B cell (primary cell): ENCODE data around the gene U2AF2. TPM values are rescaled to one million over a fixed set of nuclear protein-coding genes. Genes with fewer than 3 reads are reported as not detected.

Experiments used
- ATAC-seq: fragments of 200-7000 bp; cut with Tn5 transposase; one replicate; pipeline ENCODE4 v1.10.0; 2021; ENCODE audit warnings: low read depth, mild to moderate bottlenecking, moderate number of reproducible peaks, moderate library complexity
- CTCF ChIA-PET: fragments of 350-600 bp; sonication (Branson Sonifier 250); formaldehyde crosslinking; loops from one replicate; lab custom pipeline; 2021; ENCODE audit warnings: antibody characterized with exemption, inconsistent platforms; lab: Charles Lee
- POLR2A ChIA-PET: fragments of 350-600 bp; sonication (Branson Sonifier 250); formaldehyde crosslinking; loops from one replicate; lab custom pipeline; 2021; ENCODE audit warnings: antibody characterized with exemption; lab: Charles Lee
- DNase-seq: peaks from one replicate; pipeline ENCODE4 v3.0.0; 2013
- H2AFZ ChIP-seq: 2 replicates; pipeline ENCODE4 v1.6.1; 2012; ENCODE audit warnings: mild to moderate bottlenecking, low read depth, low read length; ENCODE audit not compliant: insufficient read depth, poor library complexity, severe bottlenecking
- H3K27ac ChIP-seq, 2 donors: 1 replicate in 1 of 2; 2 replicates in 1 of 2; pipeline ENCODE4 v1.5.1; 2012 to 2013; ENCODE audit warnings: low read length in 2 of 2, mild to moderate bottlenecking in 2 of 2, moderate library complexity in 1 of 2
- H3K27me3 ChIP-seq, 4 experiments: fragments of 200-600 bp in 1 of 4; sonication (generic) in 1 of 4; replicated peaks in 1 of 4; 1 replicate in 2 of 4; 2 replicates in 2 of 4; pipeline versions ENCODE4 v1.6.1 to v1.7.0; 2013 to 2016; ENCODE audit warnings: low read length in 3 of 4, mild to moderate bottlenecking in 2 of 4, mixed read lengths in 1 of 4, moderate library complexity in 1 of 4; ENCODE audit not compliant: insufficient read depth in 4 of 4, control insufficient read depth in 3 of 4; ENCODE audit errors: control extremely low read depth in 1 of 4
- H3K36me3 ChIP-seq, 2 experiments: replicated peaks in 1 of 2; 1 replicate in 1 of 2; 2 replicates in 1 of 2; pipeline versions ENCODE4 v1.6.1 to v1.7.1; 2013; ENCODE audit warnings: low read length in 1 of 2; ENCODE audit not compliant: insufficient read depth in 2 of 2, control insufficient read depth in 1 of 2; ENCODE audit errors: control extremely low read depth in 1 of 2, extremely low read depth in 1 of 2
- H3K4me1 ChIP-seq, 2 donors: fragments of 200-600 bp in 1 of 2; sonication (generic) in 1 of 2; 1 replicate in 1 of 2; 2 replicates in 1 of 2; pipeline versions ENCODE4 v1.5.1 to v1.6.1; 2013 to 2017; ENCODE audit warnings: low read length in 2 of 2; ENCODE audit not compliant: control insufficient read depth in 2 of 2, insufficient read depth in 2 of 2
- H3K4me2 ChIP-seq: replicated peaks from 2 replicates; pipeline ENCODE3; 2012; ENCODE audit warnings: mild to moderate bottlenecking, low read depth, low read length; ENCODE audit not compliant: poor library complexity, severe bottlenecking
- H3K4me3 ChIP-seq, 5 experiments: fragments of 200-600 bp in 1 of 5; sonication (generic) in 1 of 5; 1 replicate in 3 of 5; 2 replicates in 2 of 5; pipeline versions ENCODE4 v1.5.1 to v1.7.0; 2011 to 2016; ENCODE audit warnings: low read length in 4 of 5, mild to moderate bottlenecking in 4 of 5, low read depth in 2 of 5, control low read depth in 1 of 5, moderate library complexity in 1 of 5; ENCODE audit not compliant: insufficient read depth in 1 of 5; ENCODE audit errors: control extremely low read depth in 1 of 5, extremely low read depth in 1 of 5
- H3K79me2 ChIP-seq: fragments of 200-600 bp; sonication (generic); one replicate; pipeline ENCODE4 v1.6.0; 2016; ENCODE audit warnings: low read length; ENCODE audit not compliant: control insufficient read depth, insufficient read depth
- H3K9ac ChIP-seq: fragments of 200-600 bp; sonication (generic); 2 replicates; pipeline ENCODE4 v1.6.1; 2017; ENCODE audit warnings: mild to moderate bottlenecking, low read length, moderate library complexity
- H3K9me3 ChIP-seq, 3 donors: one replicate each; pipeline versions ENCODE4 v1.6.1 to v1.7.1; 2013; ENCODE audit warnings: low read length in 2 of 3; ENCODE audit not compliant: control insufficient read depth in 2 of 3, insufficient read depth in 1 of 3; ENCODE audit errors: control extremely low read depth in 1 of 3
- H4K20me1 ChIP-seq: 2 replicates; pipeline ENCODE4 v1.6.0; 2012; ENCODE audit warnings: mild to moderate bottlenecking, low read length; ENCODE audit not compliant: insufficient read depth, control insufficient read depth, poor library complexity, severe bottlenecking
- H3K27ac Mint-ChIP-seq: one replicate; pipeline ENCODE4 v1.8.0; 2021; ENCODE audit warnings: mixed read lengths
- H3K27me3 Mint-ChIP-seq: one replicate; pipeline ENCODE4 v1.8.0; 2021; ENCODE audit warnings: mixed read lengths
- H3K4me1 Mint-ChIP-seq: one replicate; pipeline ENCODE4 v1.8.0; 2021; ENCODE audit warnings: mixed read lengths
- H3K4me3 Mint-ChIP-seq: one replicate; pipeline ENCODE4 v1.8.0; 2021; ENCODE audit warnings: mixed read lengths
- H3K9me3 Mint-ChIP-seq: one replicate; pipeline ENCODE4 v1.8.0; 2022; ENCODE audit warnings: mixed read lengths; ENCODE audit not compliant: insufficient read depth
- EZH2 ChIP-seq: IDR thresholded peaks from 2 replicates; pipeline ENCODE4 v1.6.1; 2012; ENCODE audit warnings: borderline replicate concordance, low read depth, mild to moderate bottlenecking, moderate library complexity, low read length; ENCODE audit not compliant: insufficient read depth, poor library complexity, severe bottlenecking
- WGBS: methylation state at CpG from one replicate; pipeline ENCODE4 v1.1.5; 2013; ENCODE audit warnings: missing lambda C conversion rate; ENCODE audit not compliant: insufficient coverage; 5-methylcytosine and 5-hydroxymethylcytosine counted together
- intact Hi-C: fragments of 100-400 bp; cut with micrococcal nuclease; formaldehyde crosslinking; loops from one replicate; pipeline ENCODE4 v1.10.0; 2022
- polyA plus RNA-seq: library from polyadenylated mRNA; depleted of rRNA; stranded (reverse); fragments of >200 nt; gene quantifications from 2 replicates; pipeline ENCODE4 v1.2.3, GENCODE V29; 2012
- total RNA-seq, 2 donors: library from RNA; stranded (reverse); fragments of 120-200 nt in 1 of 2; gene quantifications; 1 replicate in 1 of 2; 2 replicates in 1 of 2; pipeline versions ENCODE4 v1.2.3 to v1.2.4, GENCODE V29; 2013 to 2022
- TF ChIP-seq, protein P1 (sequence below): fragments of 200-600 bp; IDR thresholded peaks from one replicate; pipeline ENCODE4 v1.8.0; 2022; ENCODE audit warnings: antibody characterized with exemption, mild to moderate bottlenecking

The U2AF2 gene
- total and polyA plus RNA-seq, 2 donors (not counting 1 experiment from before 2014, with no cell fraction given) = 275 to 300 TPM

DNA sequence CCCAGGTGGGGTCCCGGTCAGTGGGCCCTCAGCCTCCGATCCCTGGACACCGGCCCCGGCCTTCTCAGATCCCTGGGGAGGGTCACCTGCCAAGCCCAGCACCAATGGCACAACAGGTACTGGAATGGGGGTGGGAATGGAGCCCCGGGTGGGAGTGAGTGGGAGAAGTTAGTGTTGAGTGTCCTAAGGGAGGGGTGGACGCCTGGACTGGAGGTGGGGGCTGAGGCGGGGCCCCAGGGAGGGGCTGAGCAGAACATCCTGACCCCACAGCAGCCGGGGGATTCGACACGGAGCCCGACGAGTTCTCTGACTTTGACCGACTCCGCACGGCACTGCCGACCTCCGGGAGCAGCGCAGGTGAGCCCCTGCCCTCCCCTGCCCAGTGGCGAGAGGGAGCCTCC, 37.8 kb downstream of the U2AF2 start:
- Histone ChIP-seq H4K20me1 (peaks cover 59% of the 10 kb centered on the region), H3K27ac (no peak overlapping the region), H3K27me3 (no peaks in the 10 kb centered on the region), H3K79me2 (peaks cover 26% of the 10 kb centered on the region), H3K4me3 (no peak overlapping the region), H3K4me1 (peaks cover 8 to 13% of the 10 kb centered on the region in 2 donors), H3K9ac (no peak overlapping the region), H2AFZ (no peak overlapping the region), H3K36me3 (peaks cover 0 to 83% of the 10 kb centered on the region in 2 experiments), H3K9me3 (no peaks in the 10 kb centered on the region), H3K4me2 (no peak overlapping the region)
- no peaks in the 10 kb centered on the region for H3K27me3 Mint-ChIP-seq
- ATAC-seq = no peak
- DNase-seq = no peak
- H3K27ac Mint-ChIP-seq = no peak overlapping the region
- 96% methylated on average over 14 of the region's 19 CpGs for WGBS
- intact Hi-C loops = no loop called here
- TF ChIP-seq, protein P1, sequence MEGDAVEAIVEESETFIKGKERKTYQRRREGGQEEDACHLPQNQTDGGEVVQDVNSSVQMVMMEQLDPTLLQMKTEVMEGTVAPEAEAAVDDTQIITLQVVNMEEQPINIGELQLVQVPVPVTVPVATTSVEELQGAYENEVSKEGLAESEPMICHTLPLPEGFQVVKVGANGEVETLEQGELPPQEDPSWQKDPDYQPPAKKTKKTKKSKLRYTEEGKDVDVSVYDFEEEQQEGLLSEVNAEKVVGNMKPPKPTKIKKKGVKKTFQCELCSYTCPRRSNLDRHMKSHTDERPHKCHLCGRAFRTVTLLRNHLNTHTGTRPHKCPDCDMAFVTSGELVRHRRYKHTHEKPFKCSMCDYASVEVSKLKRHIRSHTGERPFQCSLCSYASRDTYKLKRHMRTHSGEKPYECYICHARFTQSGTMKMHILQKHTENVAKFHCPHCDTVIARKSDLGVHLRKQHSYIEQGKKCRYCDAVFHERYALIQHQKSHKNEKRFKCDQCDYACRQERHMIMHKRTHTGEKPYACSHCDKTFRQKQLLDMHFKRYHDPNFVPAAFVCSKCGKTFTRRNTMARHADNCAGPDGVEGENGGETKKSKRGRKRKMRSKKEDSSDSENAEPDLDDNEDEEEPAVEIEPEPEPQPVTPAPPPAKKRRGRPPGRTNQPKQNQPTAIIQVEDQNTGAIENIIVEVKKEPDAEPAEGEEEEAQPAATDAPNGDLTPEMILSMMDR = no peak
- TF ChIP-seq EZH2 = no peak
- H3K4me3 Mint-ChIP-seq = no peak overlapping the region
- CTCF ChIA-PET = no interaction called here
- no peaks in the 10 kb centered on the region for H3K9me3 Mint-ChIP-seq
- POLR2A ChIA-PET = interaction anchor here (0.6 kb wide), 1 partner anchor 24 kb away, joined by 4 read pairs; no protein-coding TSS in a partner anchor
- peaks cover 17% of the 10 kb centered on the region for H3K4me1 Mint-ChIP-seq

DNA sequence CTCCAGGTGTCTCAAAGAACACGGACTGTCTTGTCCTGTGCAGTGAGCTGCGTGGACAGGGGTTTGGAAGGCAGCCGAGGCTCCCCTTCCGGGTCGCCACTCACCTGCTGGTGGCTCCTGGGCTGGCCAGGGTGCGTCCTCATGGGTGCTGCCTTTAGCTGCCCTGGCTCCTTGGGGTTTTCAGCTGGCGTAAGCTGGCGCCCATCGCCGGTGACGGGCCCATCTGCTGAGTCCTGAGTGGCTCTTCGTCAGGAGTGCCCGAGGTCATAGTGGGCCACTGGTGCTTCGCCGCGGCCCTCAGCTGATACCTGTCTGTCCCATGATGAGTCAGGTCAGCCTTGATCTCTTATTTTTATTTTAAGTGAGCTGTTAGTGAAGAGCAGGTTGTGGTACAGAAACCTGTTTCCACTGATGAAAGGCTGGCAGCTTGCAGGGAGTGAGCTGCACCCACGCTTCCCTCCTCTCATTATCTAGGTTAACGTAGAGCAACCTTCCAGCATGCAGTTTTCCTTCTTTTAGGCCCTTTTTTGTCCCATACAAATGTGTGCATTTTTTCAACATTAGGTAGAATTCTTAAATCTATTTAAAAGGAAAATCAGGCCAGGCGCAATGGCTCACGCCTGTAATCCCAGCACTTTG, 38.6 kb downstream of the U2AF2 start:
- Histone ChIP-seq H3K4me2 (no peak overlapping the region), H3K9ac (no peak overlapping the region), H3K79me2 (peaks cover 19% of the 10 kb centered on the region), H3K9me3 (no peaks in the 10 kb centered on the region), H3K27me3 (no peaks in the 10 kb centered on the region), H3K4me1 (peaks cover under 1 to 6% of the 10 kb centered on the region in 2 donors), H4K20me1 (peaks cover 51% of the 10 kb centered on the region), H3K4me3 (no peak overlapping the region), H3K36me3 (peaks cover 0 to 76% of the 10 kb centered on the region in 2 experiments), H2AFZ (no peak overlapping the region), H3K27ac (no peak overlapping the region)
- CTCF ChIA-PET = no interaction called here
- intact Hi-C loops = no loop called here
- TF ChIP-seq EZH2 = no peak
- TF ChIP-seq, protein P1 = no peak
- ATAC-seq = no peak
- no peak for DNase-seq
- H3K9me3 Mint-ChIP-seq = no peaks in the 10 kb centered on the region
- WGBS = 98% methylated on average over 19 of the region's 20 CpGs
- H3K27me3 Mint-ChIP-seq = no peaks in the 10 kb centered on the region
- H3K27ac Mint-ChIP-seq = no peak overlapping the region
- peaks cover 11% of the 10 kb centered on the region for H3K4me1 Mint-ChIP-seq
- POLR2A ChIA-PET = no interaction called here
- no peak overlapping the region for H3K4me3 Mint-ChIP-seq
